HG03571 (cell line): ENCODE measurements around the gene SELENOO.

ENCODE experiments used
- ATAC-seq: cut with Tn5 transposase; IDR thresholded peaks from one replicate; pipeline ENCODE4 v1.9.1; 2021; ENCODE audit not compliant: unreplicated experiment

SELENOO gene

GRCh38 chr22:50215297-50216054 is 14.7 kb downstream of the SELENOO start:
- ATAC-seq = no peak

GRCh38 chr22:50216055-50216683 is 15.4 kb downstream of the SELENOO start:
- ATAC-seq = no peak

- no peak for ATAC-seq
Measured at GRCh38 chr22:50216684-50217520, 16.1 kb downstream of the SELENOO start.

- no peak for ATAC-seq
Measured at GRCh38 chr22:50217543-50218152, 16.8 kb downstream of the SELENOO start.

- no peak for ATAC-seq
Measured at GRCh38 chr22:50218153-50218995, 17.6 kb downstream of the SELENOO start.

- no peak for ATAC-seq
Measured at GRCh38 chr22:50218996-50219727, 18.4 kb downstream of the SELENOO start.

GRCh38 chr22:50219800-50220602 is 19.2 kb downstream of the SELENOO start:
- ATAC-seq = no peak

GRCh38 chr22:50220603-50221409 is 20.0 kb downstream of the SELENOO start:
- ATAC-seq = no peak

- no peak for ATAC-seq
Measured at GRCh38 chr22:50221410-50222300, 20.8 kb downstream of the SELENOO start.

GRCh38 chr22:50222508-50222907 is 21.7 kb downstream of the SELENOO start:
- no peak for ATAC-seq

GRCh38 chr22:50224071-50224470 is 23.3 kb downstream of the SELENOO start:
- ATAC-seq = no peak

- no peak for ATAC-seq
Measured at GRCh38 chr22:50225200-50225969, 24.6 kb downstream of the SELENOO start.

GRCh38 chr22:50226063-50226874 is 25.5 kb downstream of the SELENOO start:
- ATAC-seq = no peak

GRCh38 chr22:50226875-50227165 is 26.0 kb downstream of the SELENOO start:
- no peak for ATAC-seq

GRCh38 chr22:50227579-50228215 is 26.9 kb downstream of the SELENOO start:
- no peak for ATAC-seq
